ACHN (cell line): Measurements from ENCODE around the gene TSPAN33.
"Not testable (repeated sequence)": the region's sequence is repeated elsewhere in the genome, so short reads cannot be mapped to it uniquely, and the experiment has no call there.

Source experiments
- DNase-seq: peaks from one replicate; pipeline ENCODE4 v3.0.0-alpha.2; 2015
- in situ Hi-C: cut with HindIII; loops from 2 replicates; pipeline ENCODE4 v1.10.0; 2017; ENCODE audit warnings: low sequenced_read_pairs, low pct_ligation_motif_present, low pct_unique_long_range_greater_than_20kb

The TSPAN33 gene, protein sequence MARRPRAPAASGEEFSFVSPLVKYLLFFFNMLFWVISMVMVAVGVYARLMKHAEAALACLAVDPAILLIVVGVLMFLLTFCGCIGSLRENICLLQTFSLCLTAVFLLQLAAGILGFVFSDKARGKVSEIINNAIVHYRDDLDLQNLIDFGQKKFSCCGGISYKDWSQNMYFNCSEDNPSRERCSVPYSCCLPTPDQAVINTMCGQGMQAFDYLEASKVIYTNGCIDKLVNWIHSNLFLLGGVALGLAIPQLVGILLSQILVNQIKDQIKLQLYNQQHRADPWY

DNA sequence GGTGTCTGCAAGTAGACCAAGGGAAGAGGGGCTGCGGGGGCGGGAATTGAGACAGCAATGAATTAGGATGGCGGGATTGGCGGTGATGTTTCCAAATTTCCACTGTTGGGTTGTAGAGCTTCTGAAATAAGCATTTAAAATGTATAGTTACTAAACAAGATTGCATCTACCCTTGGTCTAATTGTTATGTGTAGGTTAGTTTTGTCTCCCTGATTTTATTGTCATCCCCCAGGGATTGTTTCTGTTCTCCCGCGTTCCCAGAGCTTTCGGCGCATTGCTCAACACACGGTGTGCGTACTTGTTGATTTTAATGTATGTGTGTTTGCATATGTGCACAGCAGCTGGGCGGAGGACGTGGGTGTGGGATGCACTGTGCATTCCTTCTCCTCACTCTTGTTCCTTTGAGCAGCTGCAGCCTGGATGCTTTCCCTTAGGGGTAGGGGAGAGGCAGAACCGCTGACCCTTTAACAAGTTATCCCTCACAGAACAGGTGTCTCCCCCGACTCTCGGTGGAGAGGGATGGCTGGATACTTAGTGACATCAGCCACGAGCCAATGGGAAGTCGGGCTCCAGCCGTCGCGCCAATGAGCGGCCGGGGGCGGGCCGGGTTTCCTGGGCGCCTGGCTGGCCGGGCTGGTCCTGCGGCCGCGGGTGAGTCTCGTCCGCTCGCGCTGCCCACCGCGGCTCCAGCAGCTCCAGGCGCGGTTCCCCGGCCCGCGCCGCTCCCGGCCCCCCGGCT, at the start of gene TSPAN33:
Gene TSPAN33 (plus strand): TSS at position 613 of the 739 bp plus-strand sequence. CDS start 274 bp downstream, outside the sequence.
- in situ Hi-C loops: no loop called here
- DNase-seq: peak; percentile 86

DNA sequence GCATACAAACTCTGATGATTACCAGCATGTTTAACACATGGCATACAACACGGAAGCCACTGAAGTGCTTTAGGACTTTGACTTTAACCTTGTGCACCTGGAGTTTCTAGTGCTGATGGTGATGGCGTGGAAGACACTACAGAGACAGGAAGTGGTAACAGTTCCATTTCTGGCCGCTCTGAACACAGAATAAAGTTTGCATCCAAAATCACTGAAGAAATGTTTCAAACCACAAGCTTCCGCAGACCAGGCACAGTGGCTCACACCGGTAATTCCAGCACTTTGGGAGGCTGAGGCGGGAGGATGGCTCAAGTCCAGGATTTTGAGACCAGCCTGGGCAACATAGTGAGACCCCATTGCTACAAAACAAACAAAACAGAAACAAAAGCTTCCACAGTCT, 49.2 kb upstream of the TSPAN33 start:
- in situ Hi-C loops: no loop called here
- no peak for DNase-seq

DNA sequence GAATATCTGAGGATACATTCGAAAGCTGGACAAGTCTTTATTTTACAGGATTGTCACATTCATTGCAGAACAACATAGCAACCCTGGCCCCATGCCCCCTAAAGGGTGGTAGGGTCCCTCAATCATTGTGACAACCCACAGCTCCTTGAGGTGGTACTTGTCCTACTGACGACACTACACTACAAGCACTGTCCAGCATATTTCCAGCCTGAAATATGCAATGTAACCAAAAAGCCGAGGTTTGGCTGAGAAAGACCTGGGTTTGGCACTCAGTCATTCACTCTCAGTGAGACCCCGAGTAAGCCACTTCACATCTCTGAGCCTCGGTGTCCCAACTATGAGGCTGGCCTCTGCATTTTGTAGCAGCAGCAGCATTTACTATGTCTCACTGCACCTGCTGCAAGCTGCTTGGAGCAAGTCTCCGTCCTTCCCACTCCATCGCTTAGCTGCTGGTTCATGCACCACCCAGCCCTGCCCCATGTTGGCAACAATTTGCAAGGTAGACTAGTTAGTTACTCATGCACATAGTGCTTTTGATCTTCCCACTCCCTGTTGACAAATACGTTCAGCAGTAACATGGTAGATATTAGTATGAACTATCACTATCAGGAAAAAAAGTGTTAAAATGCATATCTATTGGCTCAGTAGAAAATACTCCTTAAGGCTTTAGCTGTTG, 46.0 kb upstream of the TSPAN33 start:
- in situ Hi-C loops: no loop called here
- DNase-seq: peak; percentile 41

DNA sequence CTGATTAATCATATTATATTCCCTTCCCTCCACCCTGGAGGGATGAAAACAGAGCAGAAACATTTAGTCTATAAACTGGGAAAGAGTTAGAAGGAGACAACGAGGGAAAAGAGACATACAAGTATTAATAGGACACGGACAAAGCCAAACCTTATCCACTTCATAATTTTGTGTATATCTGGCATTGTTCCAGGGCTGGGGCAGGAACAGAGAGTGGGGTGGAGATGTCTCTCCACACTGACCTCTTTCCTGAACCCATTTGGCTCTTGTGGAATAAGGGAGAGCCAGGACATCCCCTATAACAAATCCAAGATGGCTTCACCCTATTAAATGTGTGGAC, 43.7 kb upstream of the TSPAN33 start:
- in situ Hi-C loops: no loop called here

DNA sequence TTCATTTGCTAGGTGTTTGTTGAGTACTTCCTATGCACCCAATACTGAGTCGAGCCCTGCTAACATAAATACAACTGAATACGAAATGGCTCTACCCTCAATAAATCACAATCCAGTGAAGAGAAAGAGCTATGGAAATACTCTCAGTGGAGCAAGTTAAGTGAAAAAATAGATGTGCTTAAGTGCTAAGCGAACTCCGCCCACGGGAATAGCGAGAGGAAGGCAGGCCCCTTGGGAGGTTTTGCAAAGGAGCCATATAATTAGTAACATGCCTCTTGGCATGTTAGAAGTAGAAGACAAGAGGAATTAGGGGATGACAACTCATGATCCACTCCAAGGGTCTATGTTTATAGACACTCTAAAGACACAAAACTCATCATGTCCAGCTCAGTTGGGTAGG, 42.8 kb upstream of the TSPAN33 start:
- in situ Hi-C loops: no loop called here

More for the DNA sequence above, 43.7 kb upstream of the TSPAN33 start:
- DNase-seq: no peak

DNA sequence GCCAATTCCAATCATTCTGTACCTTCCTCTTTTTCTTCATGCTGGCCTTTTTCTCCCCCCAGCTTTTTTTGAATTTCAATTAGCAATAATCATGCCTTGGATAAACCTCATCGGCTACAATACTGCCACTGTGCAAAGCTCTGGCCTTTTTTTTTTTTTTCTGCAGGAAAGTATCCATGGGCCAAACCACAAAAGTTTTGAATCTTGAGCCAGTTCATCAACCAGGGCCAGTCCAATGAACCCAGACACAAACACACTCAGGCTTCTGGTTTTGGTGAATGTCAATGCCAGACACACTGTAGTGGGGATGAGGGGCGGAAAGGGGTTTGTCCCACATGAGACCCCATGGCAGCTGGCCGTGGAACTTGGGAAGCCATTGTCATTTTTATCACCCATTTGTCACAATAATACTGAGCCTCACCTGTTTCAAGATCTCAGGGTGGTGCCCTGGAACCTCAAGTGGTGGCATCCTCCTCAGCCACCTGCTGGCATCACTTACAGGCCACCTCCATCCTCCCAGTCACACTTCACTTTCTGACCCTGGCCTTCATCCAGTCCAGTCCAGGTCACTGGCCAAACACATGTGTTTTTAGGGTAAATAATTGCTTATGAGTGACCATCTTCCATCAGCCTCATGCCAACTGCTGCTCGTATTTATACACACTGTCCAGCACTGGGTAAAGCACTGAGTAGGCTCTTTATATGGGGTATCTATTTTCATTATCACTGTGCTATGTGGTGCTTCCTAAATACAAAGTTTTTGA, 40.8 kb upstream of the TSPAN33 start:
- in situ Hi-C loops: no loop called here
- DNase-seq: peak; percentile 77

More for the DNA sequence above, 42.8 kb upstream of the TSPAN33 start:
- DNase-seq: peak; percentile 17

DNA sequence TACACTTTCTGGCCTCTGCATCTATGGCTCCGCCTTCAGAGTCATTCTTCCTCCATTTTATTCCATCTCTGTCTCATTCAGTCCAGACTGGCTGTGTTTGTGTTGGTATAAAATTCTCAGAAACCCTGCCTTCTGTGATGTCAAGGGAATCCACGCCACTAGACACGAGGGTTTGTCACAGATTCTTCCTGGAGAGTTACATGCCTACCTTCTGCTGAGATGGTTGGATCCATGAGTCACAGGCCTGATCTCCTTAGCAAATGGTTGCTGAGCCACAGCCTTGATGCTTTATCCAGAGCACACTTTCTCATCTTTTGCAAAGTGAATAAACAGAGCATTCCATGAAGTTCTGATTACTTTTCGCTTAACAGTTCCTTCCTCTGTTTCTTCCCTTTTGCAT, 35.9 kb upstream of the TSPAN33 start:
- in situ Hi-C loops: no loop called here
- DNase-seq: no peak

DNA sequence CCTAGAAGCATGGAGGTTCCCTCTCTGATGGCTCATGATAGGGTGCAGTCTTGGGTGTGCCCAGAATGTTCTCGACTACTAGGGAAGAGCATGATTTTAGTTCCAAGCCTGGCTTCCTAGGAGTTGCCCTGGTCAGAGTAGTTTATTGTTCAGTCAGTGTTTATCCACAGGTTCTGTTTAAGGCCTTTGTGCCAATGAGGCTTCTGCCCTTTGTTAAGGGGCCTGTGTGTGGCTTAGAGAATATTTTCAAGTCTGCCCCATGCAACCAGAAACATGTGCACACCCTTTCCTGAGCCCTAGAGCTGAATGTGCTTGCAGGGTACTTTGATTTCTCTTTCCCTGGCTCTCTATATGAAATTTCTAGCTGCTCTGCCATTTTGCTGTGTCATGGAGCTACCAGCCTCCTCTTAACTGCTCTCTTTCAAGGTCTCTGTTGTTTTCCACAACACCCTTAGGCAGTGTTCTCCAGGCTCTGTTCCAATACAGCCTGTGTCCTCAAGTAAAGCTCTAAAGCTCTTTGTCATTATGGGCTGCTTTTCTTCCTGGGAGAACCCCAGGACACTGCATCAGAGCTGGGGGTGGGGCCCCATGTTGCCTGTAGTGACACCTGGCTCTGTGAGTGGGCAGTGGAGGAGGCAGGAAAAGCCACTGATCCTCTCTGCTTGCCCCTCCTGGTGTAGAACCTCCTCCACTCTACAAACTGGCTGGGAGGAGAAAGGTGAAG, 34.1 kb upstream of the TSPAN33 start:
- in situ Hi-C loops: no loop called here

DNA sequence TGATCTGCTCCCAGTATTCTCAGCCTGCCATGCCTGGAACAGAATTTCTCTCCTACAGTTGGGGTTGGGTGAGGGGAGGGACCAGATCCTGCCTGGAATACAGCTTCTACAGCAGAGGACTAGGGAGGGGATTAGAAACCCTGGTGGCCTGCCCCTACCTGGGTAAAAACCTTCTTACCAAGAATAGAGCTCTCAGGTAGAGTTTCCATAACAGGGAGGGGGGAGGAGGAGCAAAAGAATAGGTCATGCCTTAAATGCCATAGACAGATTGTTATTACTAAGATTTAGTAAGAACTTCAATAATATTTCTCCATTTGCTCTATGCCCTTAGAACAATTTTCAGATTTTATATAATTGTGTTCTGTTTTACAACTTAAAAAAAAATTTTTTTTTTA, 33.5 kb upstream of the TSPAN33 start:
- no peak for DNase-seq
- in situ Hi-C loops: no loop called here

More for the DNA sequence above, 34.1 kb upstream of the TSPAN33 start:
- no peak for DNase-seq

DNA sequence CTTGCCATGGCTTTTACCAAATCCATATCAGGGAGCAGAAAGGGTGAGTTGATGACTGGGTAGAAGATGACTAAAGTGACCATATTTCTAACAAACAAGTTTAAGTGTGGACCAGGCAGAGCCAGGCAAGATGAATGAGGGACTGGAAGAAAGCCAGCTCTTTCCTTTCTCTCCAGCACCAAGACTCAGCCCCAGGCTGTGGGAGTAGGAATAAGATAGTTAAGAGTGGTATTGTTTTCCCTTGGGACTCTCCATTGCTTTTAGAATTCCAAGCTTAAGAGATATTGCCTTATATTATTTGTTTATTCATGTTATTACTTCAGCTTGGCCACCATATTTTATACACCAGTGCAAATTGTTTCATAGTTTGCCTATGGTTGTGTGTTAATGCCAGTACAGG, 28.8 kb upstream of the TSPAN33 start:
- DNase-seq: no peak
- in situ Hi-C loops: no loop called here

DNA sequence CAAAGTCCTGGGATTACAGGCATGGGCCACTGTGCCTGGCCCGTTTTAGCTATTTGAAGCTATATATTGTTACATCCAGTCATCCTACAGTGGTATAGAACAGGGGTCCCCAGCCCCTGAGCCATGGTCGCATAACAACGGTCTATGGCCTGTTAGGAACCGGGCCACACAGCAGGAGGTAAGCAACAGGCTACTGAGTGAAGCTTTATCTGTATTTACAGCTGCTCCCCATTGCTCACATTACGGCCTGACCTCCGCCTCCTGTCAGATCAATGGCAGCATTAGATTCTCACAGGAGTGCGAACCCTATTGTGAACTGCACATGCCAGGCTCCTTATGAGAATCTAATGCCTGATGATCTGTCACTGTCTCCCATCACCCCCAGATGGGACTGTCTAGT, 26.3 kb upstream of the TSPAN33 start:
- in situ Hi-C loops: no loop called here
- DNase-seq: no peak

DNA sequence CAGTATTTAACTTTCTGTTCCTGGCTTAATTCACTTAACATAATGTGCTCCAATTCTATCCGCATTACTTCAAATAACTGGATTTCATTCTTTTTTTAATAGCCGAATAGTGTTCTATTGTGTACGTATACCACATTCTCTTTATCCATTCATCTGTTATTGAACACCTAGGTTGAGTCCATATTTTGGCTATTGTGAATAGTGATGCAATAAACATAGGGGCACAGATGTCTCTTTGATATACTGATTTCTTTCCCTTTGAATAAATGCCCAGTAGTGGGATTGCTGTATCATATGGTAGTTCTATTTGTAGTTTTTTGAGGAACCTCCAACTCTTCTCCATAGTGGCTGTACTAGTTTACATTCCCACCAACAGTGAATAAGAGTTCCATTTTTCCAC, 25.5 kb upstream of the TSPAN33 start:
- no peak for DNase-seq
- in situ Hi-C loops: no loop called here

DNA sequence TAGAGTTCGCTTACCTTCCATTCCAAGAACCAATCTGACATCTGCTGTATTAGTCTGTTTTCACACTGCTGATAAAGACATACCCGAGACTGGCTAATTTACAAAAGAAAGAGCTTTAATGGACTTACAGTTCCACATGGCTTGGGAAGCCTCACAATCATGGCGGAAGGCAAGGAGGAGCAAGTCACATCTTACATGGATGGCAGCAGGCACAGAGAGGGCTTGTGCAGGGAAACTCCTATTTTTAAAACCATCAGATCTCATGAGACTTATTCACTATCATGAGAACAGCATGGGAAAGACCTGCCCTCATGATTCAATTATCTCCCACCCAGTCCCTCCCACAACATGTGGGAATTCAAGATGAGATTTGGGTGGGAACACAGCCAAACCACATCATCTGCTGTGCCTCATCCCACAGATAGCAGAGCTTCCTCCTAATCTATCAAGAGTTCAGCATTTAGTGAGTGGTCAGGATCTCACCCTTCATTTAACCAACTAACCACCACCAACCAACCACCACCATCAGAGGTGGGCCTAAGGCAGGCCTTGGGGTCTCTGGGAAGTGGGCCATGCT, 22.9 kb upstream of the TSPAN33 start:
- in situ Hi-C loops, DNase-seq: not testable (repeated sequence)

DNA sequence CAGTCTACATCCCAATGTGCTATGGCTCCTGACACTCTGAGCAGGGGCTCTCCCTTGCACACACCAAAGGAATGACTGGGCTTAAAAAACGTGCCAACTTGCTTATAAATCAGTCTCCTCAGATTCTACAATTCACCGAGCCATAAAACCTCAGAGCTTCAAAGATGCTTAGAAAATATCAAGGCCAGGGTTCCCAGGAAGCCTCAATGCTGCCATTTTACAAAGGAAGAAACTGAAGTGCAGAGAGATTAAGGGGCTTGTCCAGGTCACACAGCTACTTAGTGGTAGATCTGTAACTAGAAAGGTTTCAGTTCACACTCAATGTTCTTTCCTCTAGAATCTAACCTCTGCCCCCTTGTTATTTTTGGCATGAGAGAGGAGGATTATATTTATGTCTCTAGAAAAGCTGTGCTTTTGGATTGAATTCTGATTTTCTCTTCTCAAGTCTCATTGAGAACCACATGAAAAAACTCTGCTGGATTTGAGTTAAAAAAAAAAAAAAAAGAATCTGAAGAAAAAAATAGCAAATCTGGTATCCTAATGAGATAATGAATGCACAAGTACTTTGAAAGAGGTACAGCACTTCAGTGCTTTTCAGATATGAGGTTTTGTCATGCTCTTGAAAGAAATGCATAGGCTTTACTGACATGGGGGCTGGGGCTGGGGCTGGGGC, 22.3 kb upstream of the TSPAN33 start:
- in situ Hi-C loops: no loop called here
- DNase-seq: peak; percentile 61

DNA sequence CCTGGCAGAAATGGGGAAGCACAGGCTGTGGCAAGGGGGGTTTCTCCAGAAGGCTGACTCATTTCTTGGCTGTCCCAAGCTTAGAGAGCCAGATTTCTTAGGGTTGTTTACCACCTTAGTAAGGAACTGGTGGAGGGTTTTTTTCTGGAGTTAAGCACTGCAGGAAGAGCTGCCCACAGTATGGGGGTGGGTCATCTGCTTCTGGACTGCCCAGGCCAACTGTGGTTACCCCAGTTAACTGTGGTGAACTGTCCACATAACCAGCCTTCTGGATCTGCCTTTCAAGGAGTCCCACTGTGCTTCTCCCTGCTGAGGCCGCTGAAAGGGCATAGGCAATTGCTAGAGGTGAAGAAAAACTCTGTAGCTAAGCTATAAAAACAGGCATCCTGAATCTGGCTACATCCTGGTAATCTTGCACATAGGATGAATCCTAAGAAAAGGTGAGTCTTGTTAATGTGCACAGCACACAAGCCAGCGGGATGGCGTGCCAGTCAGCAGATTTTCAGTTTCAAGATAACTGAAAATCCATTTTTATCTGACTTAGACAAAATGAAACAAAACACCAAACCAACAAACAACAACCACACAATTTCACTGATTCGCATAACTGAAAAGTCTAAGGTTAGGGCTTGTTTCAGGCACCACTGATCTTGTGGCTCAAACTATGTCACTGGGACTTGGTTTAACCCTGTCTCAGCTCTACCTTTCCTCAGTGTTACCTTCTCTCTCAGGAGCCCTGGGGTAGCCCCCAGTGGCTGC, 21.6 kb upstream of the TSPAN33 start:
- in situ Hi-C loops: no loop called here

DNA sequence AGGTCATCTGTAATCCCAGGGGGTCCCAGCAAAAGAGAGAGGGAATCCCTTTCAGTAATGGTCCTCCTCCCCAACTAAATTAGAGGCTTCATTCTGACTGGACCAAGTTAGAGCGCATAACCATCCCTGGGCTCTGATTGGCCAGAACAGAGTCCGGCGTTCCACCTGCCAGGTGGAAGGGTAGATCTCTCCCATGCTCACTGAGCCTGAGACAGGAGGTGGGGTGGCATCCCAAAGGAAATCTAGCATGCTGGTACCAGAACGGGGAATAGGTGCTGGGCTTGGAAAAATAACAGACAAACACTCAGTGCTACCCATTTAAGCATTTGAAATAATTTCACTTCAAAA, 21.0 kb upstream of the TSPAN33 start:
- in situ Hi-C loops: no loop called here
- DNase-seq: no peak

More for the DNA sequence above, 21.6 kb upstream of the TSPAN33 start:
- no peak for DNase-seq

DNA sequence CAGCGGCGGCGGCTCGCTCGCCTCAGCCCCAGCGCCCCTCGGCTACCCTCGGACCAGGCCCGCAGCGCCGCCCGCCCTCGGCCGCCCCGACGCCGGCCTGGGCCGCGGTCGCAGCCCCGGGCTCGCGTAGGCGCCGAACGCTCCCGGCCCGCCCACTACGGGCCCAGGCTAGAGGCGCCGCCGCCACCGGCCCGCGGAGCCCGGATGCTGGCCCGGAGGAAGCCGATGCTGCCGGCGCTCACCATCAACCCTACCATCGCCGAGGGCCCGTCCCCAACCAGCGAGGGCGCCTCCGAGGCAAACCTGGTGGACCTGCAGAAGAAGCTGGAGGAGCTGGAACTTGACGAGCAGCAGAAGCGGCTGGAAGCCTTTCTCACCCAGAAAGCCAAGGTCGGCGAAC, 18.2 kb upstream of the TSPAN33 start:
- DNase-seq: no peak
- in situ Hi-C loops: no loop called here
